Right atrium auricular region (tissue), 2 donors: ENCODE data around the gene KCNQ1OT1. TPM values are rescaled to one million over a fixed set of nuclear protein-coding genes. Genes with fewer than 3 reads are reported as not detected.

Experiments used
- DNase-seq: peaks from one replicate; pipeline ENCODE4 v3.0.0-alpha.2; 2019; ENCODE audit warnings: low spot score
- H3K27ac ChIP-seq, 2 donors: fragments of 200-600 bp; sonication (generic); 1 replicate in 1 of 2; 2 replicates in 1 of 2; pipeline ENCODE4 v1.5.1; 2016 to 2019
- H3K27me3 ChIP-seq, 2 donors: fragments of 200-600 bp; sonication (generic); one replicate each; pipeline versions ENCODE4 v1.5.1 to v1.6.0; 2017 to 2019
- H3K36me3 ChIP-seq: fragments of 200-600 bp; sonication (generic); one replicate; pipeline ENCODE4 v1.5.1; 2016
- H3K4me1 ChIP-seq, 2 donors: fragments of 200-600 bp; sonication (generic); one replicate each; pipeline versions ENCODE4 v1.5.1 to v1.6.0; 2017 to 2019
- H3K4me3 ChIP-seq, 2 donors: fragments of 200-600 bp; sonication (generic); 1 replicate in 1 of 2; 2 replicates in 1 of 2; pipeline ENCODE4 v1.5.1; 2017 to 2019; ENCODE audit warnings: mild to moderate bottlenecking in 1 of 2, moderate library complexity in 1 of 2
- H3K9me3 ChIP-seq, 2 donors: fragments of 200-600 bp; sonication (generic); one replicate each; pipeline ENCODE4 v1.5.1; 2019
- total RNA-seq, 2 donors: library from RNA; depleted of rRNA; stranded (reverse); fragments of >200 nt; gene quantifications; one replicate each; pipeline ENCODE4 v1.1.0, GENCODE V29; 2016
- TF ChIP-seq, protein P1 (sequence below), 2 donors: fragments of 200-600 bp; sonication (generic); IDR thresholded peaks; one replicate each; pipeline ENCODE4 v1.5.1; 2019; ENCODE audit warnings: antibody characterized with exemption in 2 of 2

KCNQ1OT1 gene
- total RNA-seq, 2 donors from 2014 or later: 0.35 to 0.37 TPM

DNA sequence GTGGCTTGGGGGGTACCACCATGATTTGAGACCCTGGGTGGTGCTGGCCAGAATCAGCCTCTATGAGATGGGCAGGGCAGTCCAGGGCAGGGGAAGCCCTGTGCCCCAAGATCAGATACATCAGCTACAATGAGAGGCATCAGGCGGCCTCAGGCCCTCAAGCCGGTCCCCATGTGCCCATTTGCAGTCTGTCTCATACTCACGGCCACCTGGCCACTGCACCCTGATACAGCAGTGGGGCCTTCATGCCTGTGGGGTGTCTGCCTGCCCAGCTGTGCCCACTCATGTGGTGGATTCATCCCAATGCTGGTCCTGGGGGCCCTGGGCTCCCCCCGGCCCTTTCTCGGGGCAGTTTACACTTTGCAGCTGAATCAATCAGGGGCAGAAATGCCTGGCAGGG, 42.4 kb upstream of the KCNQ1OT1 start:
- no peak for DNase-seq
- Histone ChIP-seq H3K27ac (no peak overlapping the region), H3K9me3 (no peaks in the 10 kb centered on the region), H3K4me1 (peaks cover 0 to 14% of the 10 kb centered on the region in 2 donors), H3K27me3 (no peaks in the 10 kb centered on the region), H3K4me3 (no peak overlapping the region), H3K36me3 (no peaks in the 10 kb centered on the region)
- TF ChIP-seq, protein P1, sequence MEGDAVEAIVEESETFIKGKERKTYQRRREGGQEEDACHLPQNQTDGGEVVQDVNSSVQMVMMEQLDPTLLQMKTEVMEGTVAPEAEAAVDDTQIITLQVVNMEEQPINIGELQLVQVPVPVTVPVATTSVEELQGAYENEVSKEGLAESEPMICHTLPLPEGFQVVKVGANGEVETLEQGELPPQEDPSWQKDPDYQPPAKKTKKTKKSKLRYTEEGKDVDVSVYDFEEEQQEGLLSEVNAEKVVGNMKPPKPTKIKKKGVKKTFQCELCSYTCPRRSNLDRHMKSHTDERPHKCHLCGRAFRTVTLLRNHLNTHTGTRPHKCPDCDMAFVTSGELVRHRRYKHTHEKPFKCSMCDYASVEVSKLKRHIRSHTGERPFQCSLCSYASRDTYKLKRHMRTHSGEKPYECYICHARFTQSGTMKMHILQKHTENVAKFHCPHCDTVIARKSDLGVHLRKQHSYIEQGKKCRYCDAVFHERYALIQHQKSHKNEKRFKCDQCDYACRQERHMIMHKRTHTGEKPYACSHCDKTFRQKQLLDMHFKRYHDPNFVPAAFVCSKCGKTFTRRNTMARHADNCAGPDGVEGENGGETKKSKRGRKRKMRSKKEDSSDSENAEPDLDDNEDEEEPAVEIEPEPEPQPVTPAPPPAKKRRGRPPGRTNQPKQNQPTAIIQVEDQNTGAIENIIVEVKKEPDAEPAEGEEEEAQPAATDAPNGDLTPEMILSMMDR (IDR thresholded peaks at IDR 0.05): no peak

DNA sequence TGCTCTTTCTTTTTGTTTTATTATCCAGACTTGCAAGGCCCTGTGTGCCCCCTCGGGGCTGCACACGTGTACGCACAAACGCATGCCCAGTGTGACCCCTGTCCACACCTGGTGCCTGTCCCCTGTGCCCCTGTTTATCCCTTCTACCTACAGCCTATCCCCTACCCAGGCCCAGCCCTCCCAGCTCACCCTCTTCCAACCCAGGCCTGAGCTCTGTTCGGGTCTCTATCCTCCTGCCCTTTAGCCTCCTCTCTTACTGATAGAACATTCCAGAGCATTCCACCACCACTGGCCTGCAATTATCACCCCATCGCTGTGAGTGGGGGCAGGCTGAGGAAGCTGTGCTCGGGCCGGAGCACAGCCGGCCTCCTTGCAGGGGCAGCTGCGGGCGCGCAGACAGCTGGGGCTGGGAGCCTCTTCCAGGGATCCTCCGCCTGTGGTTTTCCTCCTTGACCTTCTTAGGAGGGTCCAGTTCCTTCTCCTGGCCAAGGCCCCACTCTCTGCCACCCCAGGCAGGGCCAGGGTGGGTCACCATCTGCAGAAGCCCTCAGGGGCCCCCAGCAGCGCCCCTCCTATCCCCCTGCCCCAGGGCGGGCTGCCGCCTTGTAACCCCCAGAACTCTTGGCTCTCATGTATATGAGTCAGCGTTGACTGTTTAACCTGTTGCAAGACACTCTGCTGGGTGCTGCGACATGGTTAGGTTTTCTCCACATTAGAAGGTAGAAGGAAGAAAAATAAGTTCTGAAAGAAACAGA, 41.8 kb upstream of the KCNQ1OT1 start:
- H3K27me3 ChIP-seq: no peaks in the 10 kb centered on the region
- no peak overlapping the region for H3K27ac ChIP-seq
- no peak overlapping the region for H3K4me3 ChIP-seq
- H3K9me3 ChIP-seq: no peaks in the 10 kb centered on the region
- peaks cover 0 to 14% of the 10 kb centered on the region in 2 donors for H3K4me1 ChIP-seq
- DNase-seq: no peak
- H3K36me3 ChIP-seq: no peaks in the 10 kb centered on the region
- TF ChIP-seq, protein P1 (IDR thresholded peaks at IDR 0.05): no peak

DNA sequence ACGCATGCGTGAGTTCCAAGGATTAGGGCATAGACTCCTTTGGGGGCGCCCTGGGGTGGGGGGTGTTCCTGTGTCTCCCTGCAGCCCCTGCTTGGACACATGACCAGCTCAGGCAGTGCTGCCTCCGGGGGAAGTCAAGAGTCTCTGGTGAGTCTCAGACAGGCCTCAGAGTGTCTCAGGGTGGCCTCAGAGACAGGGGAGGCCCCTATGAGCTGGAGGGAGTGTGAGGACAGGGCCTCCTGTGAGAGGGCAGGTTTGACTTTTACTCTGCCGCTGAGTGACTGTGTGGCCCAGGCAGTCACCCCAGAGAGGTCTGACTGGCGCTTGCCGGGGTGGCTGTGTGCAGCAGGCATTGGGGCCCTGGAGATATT, 41.2 kb upstream of the KCNQ1OT1 start:
- H3K27me3 ChIP-seq: no peaks in the 10 kb centered on the region
- TF ChIP-seq, protein P1 (IDR thresholded peaks at IDR 0.05): no peak
- H3K9me3 ChIP-seq: no peaks in the 10 kb centered on the region
- no peaks in the 10 kb centered on the region for H3K36me3 ChIP-seq
- H3K27ac ChIP-seq: no peak overlapping the region
- DNase-seq: no peak
- peaks cover 0 to 14% of the 10 kb centered on the region in 2 donors for H3K4me1 ChIP-seq
- H3K4me3 ChIP-seq: no peak overlapping the region

DNA sequence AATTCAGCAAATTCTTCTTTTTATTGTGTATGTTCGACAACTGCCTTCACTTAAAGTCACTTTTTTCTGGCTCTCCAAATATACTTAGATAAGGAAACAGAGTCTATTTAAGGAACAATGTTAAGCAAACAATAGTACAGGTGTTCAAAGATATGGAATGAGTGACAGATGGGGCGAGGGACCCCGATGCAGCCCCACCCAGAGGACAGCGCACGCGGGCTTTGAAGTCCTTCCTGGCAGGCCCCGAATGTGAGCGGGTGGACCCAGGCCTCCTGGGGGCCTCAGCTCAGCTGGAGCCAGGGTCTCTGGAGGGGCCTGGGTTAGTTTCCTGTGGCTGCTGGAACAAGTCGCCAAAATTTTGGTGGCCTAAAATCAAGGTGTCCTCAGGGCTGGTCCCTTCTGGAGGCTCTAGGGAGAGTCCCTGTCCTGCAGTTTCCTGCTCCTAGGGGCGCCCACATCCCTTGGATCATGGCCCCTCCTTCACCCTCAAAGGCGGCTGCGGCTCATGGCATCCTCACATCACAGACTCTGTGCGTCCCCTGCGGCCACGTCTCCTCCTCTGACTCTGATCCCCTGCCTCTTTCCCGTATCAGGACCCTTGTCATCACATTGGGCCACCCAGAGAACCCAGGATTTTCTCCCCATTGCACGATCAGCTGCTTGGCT, 40.6 kb upstream of the KCNQ1OT1 start:
- TF ChIP-seq, protein P1 (IDR thresholded peaks at IDR 0.05): no peak
- peaks cover 0 to 14% of the 10 kb centered on the region in 2 donors for H3K4me1 ChIP-seq
- DNase-seq: no peak
- H3K36me3 ChIP-seq: no peaks in the 10 kb centered on the region
- H3K27ac ChIP-seq: no peak overlapping the region
- H3K4me3 ChIP-seq: no peak overlapping the region
- H3K9me3 ChIP-seq: no peaks in the 10 kb centered on the region
- no peaks in the 10 kb centered on the region for H3K27me3 ChIP-seq

DNA sequence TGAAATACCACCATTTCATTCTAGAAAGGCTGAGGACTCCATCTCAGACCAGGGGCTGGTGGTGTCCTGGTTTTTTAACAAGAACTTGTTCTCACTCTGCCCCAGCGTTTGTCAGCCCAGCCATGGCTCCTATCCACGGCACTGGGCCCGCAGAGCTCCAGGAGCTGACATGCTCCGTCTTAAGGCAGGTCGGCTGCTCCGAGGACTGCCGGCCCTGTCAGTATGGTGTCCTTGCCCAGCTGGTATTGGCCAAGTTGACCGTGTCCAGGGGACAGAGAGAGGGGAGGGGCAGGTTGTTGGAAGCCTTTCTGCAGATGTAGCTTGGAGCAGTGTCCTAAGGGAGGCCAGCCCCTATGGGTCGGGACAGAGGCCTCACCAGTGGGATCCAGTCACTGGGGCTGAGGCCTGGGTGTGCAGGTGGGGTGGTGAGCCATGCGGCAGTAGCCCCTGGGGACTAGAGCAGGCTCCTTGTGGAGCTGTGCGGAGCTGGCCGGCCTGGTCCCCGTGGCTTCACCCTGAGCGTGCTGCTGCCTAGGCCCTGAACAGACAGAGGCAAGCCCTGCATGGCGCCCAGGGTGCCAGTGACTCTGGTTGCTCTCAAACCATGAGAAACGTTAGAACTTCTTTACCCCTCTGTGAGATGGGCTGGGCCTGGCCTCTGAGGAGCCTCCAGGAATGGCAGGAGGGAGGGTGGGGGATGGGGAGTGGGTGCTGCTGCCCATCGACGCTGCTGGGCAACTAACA, 39.9 kb upstream of the KCNQ1OT1 start:
- Histone ChIP-seq H3K4me3 (no peak overlapping the region), H3K4me1 (peaks cover 0 to 14% of the 10 kb centered on the region in 2 donors), H3K9me3 (no peaks in the 10 kb centered on the region), H3K36me3 (no peaks in the 10 kb centered on the region), H3K27me3 (no peaks in the 10 kb centered on the region), H3K27ac (no peak overlapping the region)
- TF ChIP-seq, protein P1 (IDR thresholded peaks at IDR 0.05): no peak
- DNase-seq: no peak
